ENCODE measurements around the gene ITGB8.
A peak's percentile ranks its signal among the peaks of the same experiment; 100 is the strongest.

The ITGB8 gene

GRCh38 chr7:20417675-20418382 is 87.1 kb downstream of the ITGB8 start:
- DNase-seq (ENCODE audit: low read depth in 2 of 2) = no peak

GRCh38 chr7:20424500-20424899 is 93.8 kb downstream of the ITGB8 start:
- no peak for DNase-seq (ENCODE audit: low read depth in 2 of 2)

GRCh38 chr7:20430664-20431063 is 100.0 kb downstream of the ITGB8 start:
- no peak for DNase-seq (ENCODE audit: low read depth in 2 of 2)

- DNase-seq (ENCODE audit: low read depth in 2 of 2) = no peak
These were observed 100.4 kb downstream of the ITGB8 start for GRCh38 chr7:20431146-20431545.

GRCh38 chr7:20432071-20432470 is 101.4 kb downstream of the ITGB8 start:
- DNase-seq (ENCODE audit: low read depth in 2 of 2) = no peak

GRCh38 chr7:20435305-20435704 is 104.6 kb downstream of the ITGB8 start:
- DNase-seq (ENCODE audit: low read depth in 2 of 2) = peak; percentile 13 to 21

GRCh38 chr7:20438248-20438647 is 107.5 kb downstream of the ITGB8 start:
- DNase-seq (ENCODE audit: low read depth in 2 of 2) = no peak

GRCh38 chr7:20438694-20439376 is 108.1 kb downstream of the ITGB8 start:
- DNase-seq (ENCODE audit: low read depth in 2 of 2) = no peak

GRCh38 chr7:20439416-20440185 is 108.9 kb downstream of the ITGB8 start:
- no peak for DNase-seq (ENCODE audit: low read depth in 2 of 2)

GRCh38 chr7:20440472-20441105 is 109.9 kb downstream of the ITGB8 start:
- peak; percentile 15 to 18 for DNase-seq (ENCODE audit: low read depth in 2 of 2)

- DNase-seq (ENCODE audit: low read depth in 2 of 2) = no peak
These were observed 110.6 kb downstream of the ITGB8 start for GRCh38 chr7:20441346-20441745.

- DNase-seq (ENCODE audit: low read depth in 2 of 2) = no peak
These were observed 111.3 kb downstream of the ITGB8 start for GRCh38 chr7:20441991-20442441.

- DNase-seq (ENCODE audit: low read depth in 2 of 2) = no peak
These were observed 112.3 kb downstream of the ITGB8 start for GRCh38 chr7:20442951-20443350.

- peak in 1 of 2 experiments; percentile 3 for DNase-seq (ENCODE audit: low read depth in 2 of 2)
These were observed 113.5 kb downstream of the ITGB8 start for GRCh38 chr7:20444030-20444800.

GRCh38 chr7:20447021-20447650 is 116.4 kb downstream of the ITGB8 start:
- no peak for DNase-seq (ENCODE audit: low read depth in 2 of 2)

GRCh38 chr7:20449176-20449575 is 118.5 kb downstream of the ITGB8 start:
- DNase-seq (ENCODE audit: low read depth in 2 of 2) = no peak

- DNase-seq (ENCODE audit: low read depth in 2 of 2) = no peak
These were observed 119.8 kb downstream of the ITGB8 start for GRCh38 chr7:20450536-20450935.

GRCh38 chr7:20454202-20454601 is 123.5 kb downstream of the ITGB8 start:
- no peak for DNase-seq (ENCODE audit: low read depth in 2 of 2)

GRCh38 chr7:20456701-20457100 is 126.0 kb downstream of the ITGB8 start:
- no peak for DNase-seq (ENCODE audit: low read depth in 2 of 2)

- DNase-seq (ENCODE audit: low read depth in 2 of 2) = no peak
These were observed 127.8 kb downstream of the ITGB8 start for GRCh38 chr7:20458521-20458920.

- DNase-seq (ENCODE audit: low read depth in 2 of 2) = no peak
These were observed 128.7 kb downstream of the ITGB8 start for GRCh38 chr7:20459419-20459818.
